ENCODE data around the gene CMSS1. TPM values are rescaled to one million over a fixed set of nuclear protein-coding genes. Genes with fewer than 3 reads are reported as not detected.
A peak's percentile ranks its signal among the peaks of the same experiment; 100 is the strongest.

Gene CMSS1
- total and polyA plus RNA-seq, 2 donors (not counting 1 experiment from before 2014, with no cell fraction given): 7.3 to 22.8 TPM

GRCh38 chr3:100044369-100044768 lies 226.7 kb downstream of the CMSS1 start:
- ATAC-seq (ENCODE audit: low read depth) (peak; percentile 81), DNase-seq (peak; percentile 83)
- intact Hi-C loops (cut with micrococcal nuclease): loop anchor here (1.0 to 10.0 kb wide), 4 partner anchors 107 to 1140 kb away; partner anchors contain the start of genes DCBLD2, LNP1, TBC1D23 and TOMM70
- peaks cover 67 to 76% of the 10 kb centered on the region in 2 donors for H3K4me1 ChIP-seq (ENCODE audit: control insufficient read depth in 2 of 2, insufficient read depth in 2 of 2, low read length in 2 of 2)
- peak overlapping the region; percentile 69 for H3K4me2 ChIP-seq (replicated peaks; ENCODE audit: low read depth, low read length, poor library complexity, severe bottlenecking)
- no peaks in the 10 kb centered on the region for H3K79me2 ChIP-seq (ENCODE audit: control insufficient read depth, insufficient read depth, low read length)
- H3K9me3 Mint-ChIP-seq (ENCODE audit: insufficient read depth): no peaks in the 10 kb centered on the region
- H3K27me3 Mint-ChIP-seq: no peaks in the 10 kb centered on the region
- peak overlapping the region; percentile 75 to 82 for H3K27ac ChIP-seq (ENCODE audit: low read length in 2 of 2)
- H3K27me3 ChIP-seq (replicated peaks in 1 of 4; ENCODE audit: control extremely low read depth in 1 of 4, control insufficient read depth in 3 of 4, insufficient read depth in 4 of 4, low read length in 3 of 4): no peaks in the 10 kb centered on the region
- TF ChIP-seq, protein P1, sequence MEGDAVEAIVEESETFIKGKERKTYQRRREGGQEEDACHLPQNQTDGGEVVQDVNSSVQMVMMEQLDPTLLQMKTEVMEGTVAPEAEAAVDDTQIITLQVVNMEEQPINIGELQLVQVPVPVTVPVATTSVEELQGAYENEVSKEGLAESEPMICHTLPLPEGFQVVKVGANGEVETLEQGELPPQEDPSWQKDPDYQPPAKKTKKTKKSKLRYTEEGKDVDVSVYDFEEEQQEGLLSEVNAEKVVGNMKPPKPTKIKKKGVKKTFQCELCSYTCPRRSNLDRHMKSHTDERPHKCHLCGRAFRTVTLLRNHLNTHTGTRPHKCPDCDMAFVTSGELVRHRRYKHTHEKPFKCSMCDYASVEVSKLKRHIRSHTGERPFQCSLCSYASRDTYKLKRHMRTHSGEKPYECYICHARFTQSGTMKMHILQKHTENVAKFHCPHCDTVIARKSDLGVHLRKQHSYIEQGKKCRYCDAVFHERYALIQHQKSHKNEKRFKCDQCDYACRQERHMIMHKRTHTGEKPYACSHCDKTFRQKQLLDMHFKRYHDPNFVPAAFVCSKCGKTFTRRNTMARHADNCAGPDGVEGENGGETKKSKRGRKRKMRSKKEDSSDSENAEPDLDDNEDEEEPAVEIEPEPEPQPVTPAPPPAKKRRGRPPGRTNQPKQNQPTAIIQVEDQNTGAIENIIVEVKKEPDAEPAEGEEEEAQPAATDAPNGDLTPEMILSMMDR (IDR thresholded peaks at IDR 0.05): no peak
- no peak for TF ChIP-seq EZH2 (IDR thresholded peaks at IDR 0.05; ENCODE audit: borderline replicate concordance, insufficient read depth, low read depth, low read length, poor library complexity, severe bottlenecking)
- peak overlapping the region; percentile 56 for H3K4me3 Mint-ChIP-seq
- no peak overlapping the region for H2AFZ ChIP-seq (ENCODE audit: insufficient read depth, low read depth, low read length, poor library complexity, severe bottlenecking)
- peak overlapping the region; percentile 5 for H3K9ac ChIP-seq (ENCODE audit: low read length)
- H3K9me3 ChIP-seq (ENCODE audit: control extremely low read depth in 1 of 3, control insufficient read depth in 2 of 3, insufficient read depth in 1 of 3, low read length in 2 of 3): no peaks in the 10 kb centered on the region
- H3K4me1 Mint-ChIP-seq: peaks cover 86% of the 10 kb centered on the region
- H4K20me1 ChIP-seq (ENCODE audit: control insufficient read depth, insufficient read depth, low read length, poor library complexity, severe bottlenecking): no peaks in the 10 kb centered on the region
- ChIA-PET CTCF (interaction anchor here (1.0 to 3.4 kb wide), 5 partner anchors 9 to 213 kb away, joined by 3 to 17 read pairs (median 4); no protein-coding TSS in a partner anchor), POLR2A (interaction anchor here (0.6 to 1.9 kb wide), 3 partner anchors 22 to 273 kb away, joined by 3 to 4 read pairs (median 4); no protein-coding TSS in a partner anchor)
- H3K36me3 ChIP-seq (replicated peaks in 1 of 2; ENCODE audit: control extremely low read depth in 1 of 2, control insufficient read depth in 1 of 2, extremely low read depth in 1 of 2, insufficient read depth in 2 of 2, low read length in 1 of 2): no peaks in the 10 kb centered on the region
- H3K4me3 ChIP-seq (ENCODE audit: control extremely low read depth in 1 of 5, extremely low read depth in 1 of 5, insufficient read depth in 1 of 5, low read depth in 2 of 5, low read length in 4 of 5): no peak overlapping the region
- H3K27ac Mint-ChIP-seq: peak overlapping the region; percentile 92

GRCh38 chr3:100045696-100046095 lies 228.0 kb downstream of the CMSS1 start:
- H3K4me1 ChIP-seq (ENCODE audit: control insufficient read depth in 2 of 2, insufficient read depth in 2 of 2, low read length in 2 of 2): peaks cover 62 to 68% of the 10 kb centered on the region in 2 donors
- POLR2A ChIA-PET: no interaction called here

More at GRCh38 chr3:100045696-100046095, 228.0 kb downstream of the CMSS1 start:
- no peaks in the 10 kb centered on the region for H3K9me3 Mint-ChIP-seq (ENCODE audit: insufficient read depth)
- Histone ChIP-seq H3K4me2 (replicated peaks; ENCODE audit: low read depth, low read length, poor library complexity, severe bottlenecking) (peak overlapping the region; percentile 69), H3K4me3 (ENCODE audit: control extremely low read depth in 1 of 5, extremely low read depth in 1 of 5, insufficient read depth in 1 of 5, low read depth in 2 of 5, low read length in 4 of 5) (no peak overlapping the region), H3K27me3 (replicated peaks in 1 of 4; ENCODE audit: control extremely low read depth in 1 of 4, control insufficient read depth in 3 of 4, insufficient read depth in 4 of 4, low read length in 3 of 4) (no peaks in the 10 kb centered on the region), H3K79me2 (ENCODE audit: control insufficient read depth, insufficient read depth, low read length) (no peaks in the 10 kb centered on the region), H3K27ac (ENCODE audit: low read length in 2 of 2) (peak overlapping the region; percentile 75 to 82), H3K9ac (ENCODE audit: low read length) (no peak overlapping the region), H2AFZ (ENCODE audit: insufficient read depth, low read depth, low read length, poor library complexity, severe bottlenecking) (no peak overlapping the region), H4K20me1 (ENCODE audit: control insufficient read depth, insufficient read depth, low read length, poor library complexity, severe bottlenecking) (no peaks in the 10 kb centered on the region), H3K9me3 (ENCODE audit: control extremely low read depth in 1 of 3, control insufficient read depth in 2 of 3, insufficient read depth in 1 of 3, low read length in 2 of 3) (no peaks in the 10 kb centered on the region), H3K36me3 (replicated peaks in 1 of 2; ENCODE audit: control extremely low read depth in 1 of 2, control insufficient read depth in 1 of 2, extremely low read depth in 1 of 2, insufficient read depth in 2 of 2, low read length in 1 of 2) (no peaks in the 10 kb centered on the region)
- CTCF ChIA-PET: interaction anchor here (0.7 to 1.0 kb wide), 2 partner anchors 25 to 215 kb away, joined by 4 to 5 read pairs; no protein-coding TSS in a partner anchor
- intact Hi-C loops (cut with micrococcal nuclease): loop anchor here (2.0 to 10.0 kb wide), 4 partner anchors 23 to 1141 kb away; partner anchors contain the start of genes CMSS1 and DCBLD2
- ATAC-seq (ENCODE audit: low read depth) (no peak), DNase-seq (peak; percentile 8)
- no peaks in the 10 kb centered on the region for H3K27me3 Mint-ChIP-seq
- H3K4me1 Mint-ChIP-seq: peaks cover 78% of the 10 kb centered on the region
- 81% methylated on average over 3 of the region's 3 CpGs for WGBS (ENCODE audit: insufficient coverage)
- peak overlapping the region; percentile 77 for H3K27ac Mint-ChIP-seq
- TF ChIP-seq, protein P1 (IDR thresholded peaks at IDR 0.05): no peak
- no peak for TF ChIP-seq EZH2 (IDR thresholded peaks at IDR 0.05; ENCODE audit: borderline replicate concordance, insufficient read depth, low read depth, low read length, poor library complexity, severe bottlenecking)
- peak overlapping the region; percentile 55 for H3K4me3 Mint-ChIP-seq

Data from B cell (primary cell).